GM19193 (cell line): ENCODE results near the gene CCR6.

ENCODE experiments used
- POLR2A ChIP-seq: IDR thresholded peaks from 4 replicates; pipeline ENCODE4 v1.6.1; 2011; ENCODE audit not compliant: insufficient read depth, insufficient read length; ENCODE audit errors: extremely low read depth

CCR6 gene

GRCh38 chr6:167161851-167162467 is 39.1 kb downstream of the CCR6 start:
- TF ChIP-seq POLR2A: no peak

GRCh38 chr6:167162591-167162990 is 39.7 kb downstream of the CCR6 start:
- TF ChIP-seq POLR2A: no peak

GRCh38 chr6:167163476-167164011 is 40.6 kb downstream of the CCR6 start:
- TF ChIP-seq POLR2A: no peak

GRCh38 chr6:167164261-167164660 is 41.4 kb downstream of the CCR6 start:
- no peak for TF ChIP-seq POLR2A

- no peak for TF ChIP-seq POLR2A
These were observed 43.1 kb downstream of the CCR6 start for GRCh38 chr6:167165858-167166471.
